ENCODE results near the gene MCEE.
A peak's percentile ranks its signal among the peaks of the same experiment; 100 is the strongest.
"Not testable (repeated sequence)": the region's sequence is repeated elsewhere in the genome, so short reads cannot be mapped to it uniquely, and the experiment has no call there.

MCEE gene

DNA sequence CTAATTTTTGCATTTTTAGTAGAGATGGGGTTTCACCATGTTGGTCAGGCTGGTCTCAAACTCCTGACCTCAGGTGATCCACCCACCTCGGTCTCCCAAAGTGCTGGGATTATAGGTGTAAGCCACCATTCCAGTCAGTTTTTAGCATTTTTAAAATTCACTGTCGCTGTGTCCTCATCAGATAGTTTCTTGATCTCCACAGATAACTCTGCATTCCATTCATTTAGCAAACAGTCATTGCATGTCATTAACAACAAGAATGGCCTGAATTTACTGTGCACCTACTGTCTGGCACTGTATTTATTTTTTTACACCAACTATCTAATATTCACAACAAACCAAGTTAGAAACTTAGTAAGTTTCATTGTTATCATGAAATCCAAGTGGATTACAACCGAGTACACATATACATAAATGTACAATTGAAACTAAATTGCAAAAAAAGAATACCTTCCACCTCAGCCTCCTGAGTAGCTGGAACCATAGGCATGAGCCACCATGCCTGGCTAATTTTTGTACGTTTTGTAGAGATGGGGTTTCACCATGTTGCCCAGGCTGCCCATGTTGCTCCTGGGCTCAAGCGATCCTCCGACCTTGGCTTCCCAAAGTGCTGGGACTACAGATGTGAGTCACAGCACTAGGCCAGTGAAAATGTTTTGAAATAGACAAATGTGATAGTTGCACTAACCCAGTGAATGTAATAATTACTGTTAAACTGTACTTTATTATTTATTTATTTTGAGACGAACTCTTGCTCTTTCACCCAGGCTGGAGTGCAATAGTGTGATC lies 4.3 kb downstream of the MCEE start:
- DNase-seq: no peak

DNA sequence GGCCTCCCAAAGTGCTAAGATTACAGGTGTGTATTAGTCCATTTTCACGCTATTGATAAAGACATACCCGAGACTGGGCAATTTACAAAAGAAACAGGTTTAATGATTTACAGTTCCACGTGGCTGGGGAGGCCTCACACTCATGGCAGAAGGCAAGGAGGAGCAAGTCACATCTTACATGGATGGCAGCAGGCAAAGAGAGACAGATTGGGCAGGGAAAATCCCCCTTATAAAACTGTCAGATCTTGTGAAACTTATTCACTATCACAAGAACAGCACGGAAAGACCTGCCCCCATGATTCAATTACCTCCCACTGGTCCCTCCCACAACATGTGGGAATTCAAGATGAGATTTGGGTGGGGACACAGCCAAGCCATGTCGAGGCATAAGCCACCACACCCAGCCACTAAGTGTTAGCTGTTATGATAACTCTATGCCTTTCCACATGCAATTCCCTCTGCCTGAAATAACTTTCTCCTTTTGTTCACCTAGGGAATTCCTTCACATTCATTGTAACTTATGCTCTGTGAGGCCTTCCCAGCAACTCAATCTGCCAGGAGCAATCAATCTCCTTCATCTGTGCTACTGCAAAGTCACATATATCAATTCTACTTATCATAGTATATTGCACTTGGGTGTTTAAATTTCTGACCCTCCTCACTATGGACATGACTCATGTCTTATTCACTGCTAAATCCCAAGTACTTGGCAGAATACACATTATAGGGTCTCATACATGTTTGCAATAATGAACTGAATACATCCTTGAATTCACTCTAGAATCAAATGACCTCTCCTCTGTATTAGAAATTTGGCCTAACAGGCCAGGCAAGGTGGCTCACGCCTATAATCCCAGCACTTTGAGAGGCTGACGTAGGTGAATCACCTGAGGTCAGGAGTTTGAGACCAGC lies 7.4 kb downstream of the MCEE start:
- no peak for DNase-seq

DNA sequence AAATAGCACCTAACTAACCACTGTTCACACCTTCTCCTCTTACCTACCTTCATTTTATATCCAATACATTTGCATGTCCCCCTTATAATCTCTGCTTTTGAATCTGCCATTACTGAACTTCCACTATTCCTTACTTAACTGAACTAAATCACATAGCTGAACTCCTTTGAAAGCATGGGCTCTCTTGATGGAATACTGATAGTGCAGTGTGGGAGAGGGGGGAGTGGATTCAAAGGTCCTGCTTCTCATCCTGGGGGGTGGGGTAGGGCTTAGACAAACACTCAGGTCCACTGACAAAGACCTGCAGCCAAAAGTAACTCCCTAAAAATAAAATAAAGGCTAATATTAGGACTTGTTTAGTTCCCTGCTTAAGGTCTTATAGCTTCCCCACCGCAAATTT lies 8.6 kb downstream of the MCEE start:
- DNase-seq: no peak

DNA sequence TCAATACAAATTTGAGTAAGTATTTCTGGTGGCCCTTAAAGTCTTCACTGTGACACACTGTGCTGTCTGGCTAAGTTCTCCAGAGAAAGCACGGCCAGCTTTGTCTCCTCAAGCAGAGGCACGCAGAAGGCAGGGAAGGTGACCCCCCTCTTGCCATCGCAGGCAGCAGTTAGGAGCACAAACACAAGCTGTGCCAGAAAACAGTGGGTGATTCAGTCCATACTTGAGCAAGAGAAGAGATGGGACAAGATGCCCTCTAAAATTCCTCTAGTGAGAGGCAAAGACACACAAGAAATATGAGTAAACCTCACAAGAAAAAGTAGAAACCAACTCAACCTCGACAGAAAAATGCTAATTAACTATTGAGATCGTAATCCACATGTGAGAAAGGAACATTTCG lies 9.8 kb downstream of the MCEE start:
- no peak for DNase-seq

DNA sequence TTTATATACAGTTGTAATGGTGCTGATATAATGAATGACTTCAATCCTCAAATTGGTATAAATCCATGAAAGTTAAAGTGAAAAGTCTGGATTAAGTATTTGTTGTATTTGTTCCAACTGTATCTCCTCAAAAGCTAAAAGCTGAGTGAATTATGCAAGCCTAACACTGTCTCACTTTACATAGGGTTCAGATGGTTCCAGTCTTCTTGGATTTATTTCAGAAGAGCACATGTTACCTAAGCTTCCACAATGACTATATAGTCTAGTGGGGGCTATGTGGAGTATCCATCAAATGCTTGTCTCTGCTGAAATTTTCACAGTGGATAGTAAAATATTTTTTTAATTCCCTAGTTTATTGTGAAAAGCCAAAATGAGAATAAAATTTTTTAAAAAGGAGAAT lies 13.0 kb downstream of the MCEE start:
- DNase-seq: no peak

DNA sequence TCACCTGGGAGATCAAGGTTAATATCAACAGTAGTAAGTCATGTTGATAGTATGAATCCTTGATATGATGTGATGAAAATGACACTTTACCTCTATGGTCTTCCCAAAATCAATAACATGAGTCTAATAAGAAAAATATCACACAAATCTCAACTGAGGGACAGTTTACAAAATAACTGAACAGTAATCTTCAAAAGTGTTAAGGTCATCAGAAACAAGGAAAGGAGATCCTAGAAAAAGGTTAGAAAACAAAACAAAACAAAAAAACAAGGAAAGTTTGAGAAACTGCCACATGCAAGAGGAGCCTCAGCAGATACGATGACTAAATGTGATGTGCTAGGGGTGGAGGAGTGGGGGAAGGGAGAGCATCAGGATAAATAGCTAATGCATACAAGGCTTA lies 16.2 kb downstream of the MCEE start:
- no peak for DNase-seq

DNA sequence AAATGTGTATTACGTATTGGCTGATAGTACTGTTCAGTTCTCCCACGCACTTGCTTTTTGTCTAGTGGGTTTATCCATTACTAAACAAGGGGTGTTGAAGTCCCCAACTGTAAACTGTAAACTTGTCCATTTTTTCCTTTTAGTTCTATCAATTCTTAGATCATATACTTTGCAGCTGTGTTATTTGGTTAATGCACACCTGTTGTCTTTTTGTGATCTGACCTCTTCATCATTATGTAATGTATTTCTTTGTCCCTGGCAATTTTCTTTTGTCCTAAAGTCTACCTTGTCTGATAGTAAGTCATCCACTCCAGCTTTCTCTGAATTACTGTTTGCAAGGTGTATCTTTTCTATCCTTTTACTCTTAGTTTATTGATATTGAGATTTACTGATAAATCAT lies 21.9 kb downstream of the MCEE start:
- no peak for DNase-seq

DNA sequence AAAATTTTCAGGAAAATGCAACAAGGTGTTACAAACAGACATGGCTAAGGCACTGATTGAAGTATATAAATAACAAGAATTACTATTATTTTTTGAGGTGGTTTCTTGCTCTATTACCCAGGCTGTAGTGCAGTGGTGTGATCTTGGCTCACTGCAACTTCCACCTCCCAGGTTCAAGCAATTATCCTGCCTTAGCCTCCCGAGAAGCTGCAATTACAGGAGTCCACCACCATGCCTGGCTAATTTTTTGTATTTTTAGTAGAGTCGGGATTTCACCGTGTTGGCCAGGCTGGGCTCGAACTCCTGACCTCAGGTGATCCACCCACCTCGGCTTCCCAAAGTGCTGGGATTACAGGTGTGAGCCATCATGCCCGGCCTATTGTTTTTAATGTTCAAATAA lies 23.6 kb downstream of the MCEE start:
- DNase-seq: not testable (repeated sequence)

DNA sequence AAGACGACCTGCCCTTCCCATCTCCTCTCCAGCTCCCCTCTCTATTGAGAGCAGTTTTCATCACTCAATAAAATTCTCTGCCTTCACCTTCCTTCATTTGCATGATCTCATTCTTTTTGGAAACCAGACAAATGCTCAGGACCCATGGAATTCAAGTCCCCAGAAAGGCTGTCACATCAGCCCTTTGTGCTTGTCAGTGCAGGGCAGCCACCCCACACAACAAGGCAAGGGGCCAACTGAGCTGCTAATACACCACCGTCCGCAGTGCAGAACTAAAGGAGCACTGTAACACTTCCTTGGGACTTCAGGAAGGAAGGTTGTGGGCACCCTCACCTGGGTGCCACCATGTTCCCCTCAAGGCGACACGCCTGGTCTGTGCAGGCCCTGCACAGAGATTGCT lies 26.2 kb downstream of the MCEE start:
- DNase-seq: no peak

DNA sequence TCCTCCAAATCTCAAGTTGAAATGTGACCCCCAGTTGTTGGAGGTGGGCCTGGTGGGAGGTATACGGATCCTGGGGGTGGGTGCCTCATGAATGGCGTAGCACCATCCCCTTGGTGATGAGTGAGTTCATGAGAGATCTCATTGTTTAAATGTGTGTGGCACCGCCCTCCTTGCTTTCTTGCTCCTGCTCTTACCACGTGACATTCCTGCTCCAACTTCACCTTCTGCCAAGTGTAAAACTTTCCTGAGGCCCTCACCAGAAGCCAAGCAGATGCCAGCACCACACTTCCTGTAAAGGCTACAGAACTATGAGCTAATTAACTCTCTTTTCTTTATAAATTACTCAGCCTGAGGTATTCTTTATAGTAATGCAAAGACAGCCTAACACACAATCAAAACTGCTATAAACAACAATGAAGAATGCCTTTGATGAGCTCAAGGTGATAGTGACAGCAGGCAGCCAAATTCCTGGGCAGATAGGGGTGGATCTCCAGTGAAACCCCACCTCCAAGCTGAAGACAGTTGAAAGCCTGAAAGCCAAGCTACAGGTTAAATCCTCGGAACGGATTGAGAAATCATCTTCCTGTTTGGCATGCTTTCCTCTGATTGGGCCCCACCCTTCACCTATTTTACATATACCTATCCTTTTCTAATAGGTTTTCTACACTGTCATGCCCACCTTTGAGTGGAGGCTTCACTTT lies 26.9 kb downstream of the MCEE start:
- DNase-seq: no peak

DNA sequence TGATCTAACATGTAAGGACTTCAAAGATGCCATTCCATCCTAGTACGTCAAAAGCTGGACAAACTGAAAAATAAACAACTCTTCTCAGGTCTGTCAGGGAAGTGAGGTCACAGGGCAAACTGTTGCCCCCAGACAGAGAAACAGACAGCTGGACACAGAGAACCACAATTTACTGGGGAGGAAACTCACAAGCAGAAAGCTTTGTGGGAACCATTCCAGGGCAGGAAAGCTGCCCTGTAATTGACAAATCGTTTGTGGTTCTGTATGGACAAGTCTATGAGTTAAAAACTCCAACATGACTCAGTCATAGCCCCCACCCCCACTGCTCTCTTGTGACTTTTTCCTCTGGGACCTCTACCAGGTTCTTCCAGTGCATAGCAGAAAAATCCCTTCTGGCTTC lies 28.4 kb downstream of the MCEE start:
- DNase-seq: no peak

DNA sequence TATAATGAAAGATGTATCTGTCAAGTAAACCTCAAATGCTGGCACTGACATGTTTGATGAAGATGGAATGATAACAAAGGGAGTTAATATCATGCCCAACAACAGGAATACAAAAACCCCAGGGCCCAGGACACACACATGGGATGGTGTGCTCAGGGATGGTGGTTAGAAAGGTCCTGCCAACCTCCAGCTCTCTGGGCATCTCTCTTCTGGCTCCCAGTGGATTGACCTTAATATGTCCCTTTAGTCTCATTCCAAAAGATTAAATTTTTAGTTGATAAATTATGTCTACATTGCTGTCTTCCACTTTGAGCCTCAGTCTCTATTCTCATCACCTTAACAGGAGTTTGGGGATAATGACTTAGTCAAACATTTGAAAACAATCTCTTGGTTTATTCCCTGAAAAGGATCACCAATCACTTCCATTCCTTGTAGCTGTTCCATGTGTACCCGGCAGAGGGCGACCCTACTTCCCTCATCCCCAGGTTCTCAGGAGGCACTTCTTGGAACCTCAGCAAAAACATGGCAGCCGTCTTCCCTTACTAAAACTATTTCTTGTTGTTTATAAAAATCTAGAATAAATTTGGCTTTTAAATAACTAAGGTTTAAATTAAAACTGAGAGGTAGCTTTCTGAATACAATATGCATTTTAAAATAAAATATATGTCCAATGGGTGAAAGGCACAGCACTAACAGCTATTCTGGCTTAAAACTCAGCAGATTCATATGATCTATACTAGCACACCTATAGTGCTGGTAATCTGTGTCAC lies 29.6 kb downstream of the MCEE start:
- DNase-seq: peak; percentile 57

DNA sequence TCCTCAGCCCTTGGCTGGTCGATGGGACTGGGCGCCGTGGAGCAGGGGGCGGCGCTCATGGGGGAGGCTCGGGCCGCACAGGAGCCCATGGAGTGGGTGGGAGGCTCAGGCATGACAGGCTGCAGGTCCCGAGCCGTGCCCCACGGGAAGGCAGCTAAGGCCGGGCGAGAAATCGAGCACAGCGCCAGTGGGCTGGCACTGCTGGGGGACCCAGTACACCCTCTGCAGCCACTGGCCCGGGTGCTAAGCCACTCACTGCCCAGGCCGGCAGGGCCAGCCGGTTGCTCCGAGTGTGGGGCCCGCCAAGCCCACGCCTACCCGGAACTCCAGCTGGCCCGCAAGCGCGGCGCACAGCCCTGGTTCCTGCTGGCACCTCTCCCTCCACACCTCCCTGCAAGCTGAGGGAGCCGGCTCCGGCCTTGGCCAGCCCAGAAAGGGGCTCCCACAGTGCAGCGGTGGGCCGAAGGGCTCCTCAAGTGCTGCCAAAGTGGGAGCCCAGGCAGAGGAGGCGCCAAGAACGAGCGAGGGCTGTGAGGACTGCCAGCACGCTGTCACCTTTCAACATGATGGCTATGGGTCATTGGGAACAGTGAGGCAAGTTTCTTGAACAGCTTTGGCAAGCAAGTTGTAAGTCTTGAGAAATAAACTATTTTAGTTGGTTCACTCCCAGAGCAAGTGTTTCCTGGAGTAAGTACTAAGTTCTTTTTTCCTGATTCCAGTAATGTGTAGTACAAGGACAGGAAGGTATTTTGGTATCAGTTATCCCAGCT lies 37.4 kb downstream of the MCEE start:
- DNase-seq: not testable (repeated sequence)

DNA sequence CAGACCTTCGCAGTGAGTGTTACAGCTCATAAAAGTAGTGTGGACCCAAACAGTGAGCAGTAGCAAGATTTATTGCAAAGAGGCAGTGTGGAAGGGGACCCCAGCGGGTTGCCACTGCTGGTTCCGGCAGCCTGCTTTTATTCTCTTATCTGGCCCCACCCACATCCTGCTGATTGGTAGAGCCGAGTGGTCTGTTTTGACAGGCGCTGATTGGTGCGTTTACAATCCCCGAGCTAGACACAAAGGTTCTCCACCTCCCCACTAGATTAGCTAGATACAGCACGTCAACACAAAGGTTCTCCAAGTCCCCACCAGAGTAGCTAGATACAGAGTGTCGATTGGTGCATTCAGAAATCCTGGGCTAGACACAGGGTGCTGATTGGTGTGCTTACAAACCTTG lies 38.2 kb downstream of the MCEE start:
- not testable (repeated sequence) for DNase-seq

DNA sequence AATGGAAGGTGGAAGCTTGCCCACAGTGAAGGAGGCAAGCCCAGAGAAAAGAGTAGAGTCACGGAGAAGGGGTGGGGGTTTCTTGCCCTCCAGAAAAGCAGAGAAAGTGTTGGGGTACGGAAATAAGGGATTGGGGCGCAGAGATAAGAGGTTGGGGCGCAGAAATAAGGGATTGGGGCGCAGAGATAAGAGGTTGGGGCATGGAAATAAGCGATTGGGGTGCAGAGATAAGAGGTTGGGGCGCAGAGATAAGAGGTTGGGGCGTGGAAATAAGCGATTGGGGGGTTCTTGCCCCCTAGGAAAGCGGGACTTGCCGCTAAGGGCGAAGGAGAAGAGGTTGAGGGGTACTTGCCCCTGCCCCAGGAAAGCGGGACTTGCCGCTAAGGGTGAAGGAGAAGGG lies 40.6 kb downstream of the MCEE start:
- not testable (repeated sequence) for DNase-seq

DNA sequence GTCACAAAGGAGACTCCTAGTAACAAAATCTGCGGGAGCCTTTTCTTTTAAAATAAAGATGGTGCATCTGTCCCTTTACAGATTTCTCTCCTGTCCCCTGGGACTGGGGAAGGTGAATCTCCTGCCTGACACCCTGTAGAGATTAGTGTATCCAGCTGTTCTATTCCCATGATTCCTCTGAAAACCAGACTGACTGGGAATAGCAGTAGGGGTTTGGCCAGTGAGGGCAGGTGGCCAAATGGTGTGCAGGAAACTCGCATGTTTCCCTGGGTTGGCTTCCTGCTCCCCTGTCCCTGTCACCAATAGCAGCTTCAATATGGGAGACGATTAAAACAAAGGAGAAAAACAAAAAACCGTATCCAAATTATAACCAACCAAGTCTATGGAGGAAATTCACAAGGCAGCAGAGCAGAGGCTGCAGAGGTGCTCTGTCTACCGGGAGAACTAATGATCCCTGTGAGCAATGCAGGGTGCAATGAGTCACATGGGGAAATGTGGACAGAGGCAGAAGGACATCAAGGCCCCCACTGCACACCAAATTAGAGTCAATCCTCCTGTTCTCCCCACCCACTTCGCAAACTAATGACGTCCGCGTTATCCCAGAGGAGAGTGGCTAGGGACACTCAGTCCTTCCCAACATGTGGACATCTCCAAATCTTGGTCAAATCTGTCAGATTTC lies 44.6 kb downstream of the MCEE start:
- not testable (repeated sequence) for DNase-seq

DNA sequence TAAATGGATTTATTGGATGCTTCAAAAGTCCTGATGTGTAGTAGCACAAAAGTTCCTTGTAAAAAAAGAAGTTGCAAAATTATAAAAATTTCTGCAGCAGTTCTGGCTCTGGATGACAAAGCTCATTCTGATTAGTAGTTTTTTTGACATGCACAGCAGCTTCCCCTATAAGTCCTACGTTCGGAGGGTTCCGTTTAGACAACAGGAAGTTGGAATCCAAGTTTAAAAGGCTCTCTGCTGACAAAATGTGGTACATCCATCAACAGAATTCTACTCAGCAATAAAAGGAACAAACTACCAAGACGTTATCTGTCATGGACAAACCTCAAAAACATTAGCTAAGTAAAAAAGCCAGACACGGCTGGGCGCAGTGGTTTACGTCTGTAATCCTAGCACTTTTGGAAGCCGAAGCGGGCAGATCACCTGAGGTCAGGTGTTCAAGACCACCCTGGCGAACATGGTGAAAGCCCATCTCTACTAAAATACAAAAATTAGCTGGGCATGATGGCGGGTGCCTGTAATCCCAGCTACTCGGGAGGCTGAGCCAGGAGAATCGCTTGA lies 46.2 kb downstream of the MCEE start:
- not testable (repeated sequence) for DNase-seq

DNA sequence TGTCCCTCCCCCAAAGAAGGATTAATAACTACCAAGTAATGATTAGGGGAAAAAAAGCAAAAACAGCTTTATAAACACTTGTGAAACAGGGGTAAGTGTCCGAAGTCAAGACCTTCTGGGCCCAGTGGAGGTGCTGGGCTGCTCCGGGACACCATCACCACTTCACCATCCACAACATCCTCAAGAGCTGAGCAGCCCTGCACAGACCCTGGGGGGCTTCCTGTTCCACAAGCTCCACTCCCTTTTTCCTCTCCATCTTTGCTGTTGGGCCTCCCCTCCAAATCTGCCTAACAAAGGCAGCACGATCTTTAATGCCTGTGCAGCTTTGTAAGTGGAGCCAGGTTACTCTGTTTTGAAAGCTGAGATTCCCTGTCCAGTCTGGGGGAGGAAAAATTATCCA lies 46.7 kb downstream of the MCEE start:
- not testable (repeated sequence) for DNase-seq

DNA sequence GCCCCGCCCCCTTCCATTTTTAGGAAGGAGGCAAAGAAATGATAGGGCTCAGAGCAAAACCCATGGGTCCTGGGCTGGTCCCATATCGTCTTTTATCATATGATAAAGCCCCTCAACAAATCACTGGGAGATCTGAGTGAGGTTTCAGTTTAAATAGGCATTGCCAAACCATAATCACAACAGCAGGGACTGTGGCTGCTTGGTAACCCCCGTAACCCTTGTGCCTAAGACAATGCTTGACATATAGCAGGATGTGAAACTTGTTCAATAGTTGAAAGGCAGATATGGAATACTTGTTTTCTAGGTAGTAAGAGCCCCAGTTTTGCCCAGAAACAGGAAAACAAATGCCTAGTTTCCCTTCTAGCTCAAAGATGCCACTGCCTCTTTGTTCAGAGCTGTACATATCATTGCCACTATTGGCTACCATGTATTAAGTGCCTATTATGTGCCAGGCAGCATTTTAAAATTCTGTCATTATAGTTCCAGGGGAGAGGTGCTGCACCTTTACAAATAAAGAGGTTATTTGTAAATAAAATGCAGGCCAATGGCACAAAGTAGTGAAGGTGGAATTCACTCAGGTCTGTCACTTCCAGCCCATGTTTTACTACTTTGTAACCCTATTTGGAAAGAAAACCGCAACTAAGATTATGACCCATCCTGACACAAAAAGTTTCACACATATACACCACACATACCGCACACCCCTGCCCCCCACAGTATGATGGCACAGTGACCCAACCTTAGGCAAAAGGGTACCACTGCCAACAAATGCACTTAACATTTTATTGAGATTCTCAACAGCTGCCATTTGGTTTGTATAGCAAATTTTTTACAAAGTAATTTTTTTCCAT lies 47.4 kb downstream of the MCEE start:
- peak; percentile 88 for DNase-seq

DNA sequence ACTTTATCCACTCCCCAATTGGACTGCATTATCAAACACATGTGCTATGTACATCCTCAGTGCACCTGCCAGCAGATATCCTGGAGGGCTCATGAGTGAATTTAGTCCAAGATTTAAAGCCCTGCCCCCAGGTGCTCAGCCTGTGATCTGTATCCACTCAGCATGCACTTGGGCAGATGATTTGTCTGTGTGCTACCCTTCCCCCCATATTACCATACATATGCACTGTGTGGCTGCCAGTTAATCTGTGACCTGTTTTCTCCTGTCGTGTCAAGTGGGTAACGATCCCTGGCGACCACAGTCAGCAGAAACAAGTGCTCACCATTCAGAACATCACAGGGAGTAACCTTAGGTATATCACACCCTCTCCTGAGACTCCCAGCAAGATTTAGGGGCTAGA lies 51.4 kb downstream of the MCEE start:
- DNase-seq: no peak
